Testis (tissue), 3 donors: Measurements from ENCODE around the gene CTDNEP1. TPM values are rescaled to one million over a fixed set of nuclear protein-coding genes. Genes with fewer than 3 reads are reported as not detected.

Source experiments
- DNase-seq: peaks from one replicate; pipeline ENCODE4 v3.0.0-alpha.2; 2019
- H3K27ac ChIP-seq, 2 donors: fragments of 200-600 bp; sonication (generic); one replicate each; pipeline ENCODE4 v1.5.1; 2019
- H3K27me3 ChIP-seq: fragments of 200-600 bp; sonication (generic); one replicate; pipeline ENCODE4 v1.5.1; 2019
- H3K36me3 ChIP-seq: fragments of 200-600 bp; sonication (generic); one replicate; pipeline ENCODE4 v1.5.1; 2017; ENCODE audit warnings: low read depth; ENCODE audit errors: missing control alignments
- H3K4me1 ChIP-seq: fragments of 200-600 bp; sonication (generic); one replicate; pipeline ENCODE4 v1.5.1; 2019
- H3K4me3 ChIP-seq, 2 donors: fragments of 200-600 bp; sonication (generic); one replicate each; pipeline ENCODE4 v1.5.1; 2017 to 2019
- H3K9me3 ChIP-seq: fragments of 200-600 bp; sonication (generic); one replicate; pipeline ENCODE4 v1.5.1; 2017
- CTCF ChIP-seq, 3 experiments: fragments of 450-650 bp in 2 of 3; fragments of 200-600 bp in 1 of 3; sonication (generic) in 1 of 3; IDR thresholded peaks; one replicate each; pipeline ENCODE4 v1.5.1; 2016 to 2019; ENCODE audit warnings: antibody characterized with exemption in 3 of 3, mild to moderate bottlenecking in 2 of 3, moderate library complexity in 1 of 3
- POLR2A ChIP-seq: fragments of 450-650 bp; IDR thresholded peaks from one replicate; pipeline ENCODE4 v1.6.1; 2017; ENCODE audit warnings: antibody characterized with exemption, mild to moderate bottlenecking, moderate library complexity
- WGBS, 2 donors: methylation state at CpG; one replicate each; pipeline ENCODE4 v1.1.5; 2018; 5-methylcytosine and 5-hydroxymethylcytosine counted together
- intact Hi-C: fragments of 100-400 bp; cut with DNase I; formaldehyde crosslinking; loops from one replicate; pipeline ENCODE4 v1.15.1; 2023; ENCODE audit warnings: low total_unique reads
- polyA plus RNA-seq: library from polyadenylated mRNA; stranded (reverse); fragments of 350-450 nt; fragmentation: Illumina TruSeq; extraction: RNeasy Lipid Tissue Mini Kit (QIAGEN cat#74804); gene quantifications from one replicate; pipeline ENCODE4 v1.2.3, GENCODE V29; 2014; ENCODE audit warnings: low read depth, low replicate concordance; ENCODE audit not compliant: insufficient read depth
- total RNA-seq, 2 donors: library from RNA; depleted of rRNA; stranded (reverse); fragments of >200 nt; gene quantifications; one replicate each; pipeline ENCODE4 v1.2.3, GENCODE V29; 2016

CTDNEP1 gene
- total and polyA plus RNA-seq, 3 donors from 2014 or later, result 86.4 to 138 (median 94.0) TPM

- TF ChIP-seq CTCF (IDR thresholded peaks at IDR 0.05) (no peak), POLR2A (no peak)
- H3K4me3 ChIP-seq, result peak overlapping the region; percentile 66 to 86
- peak; percentile 71 for DNase-seq
- WGBS, 2 donors, result 21 to 27% methylated on average over 9 to 11 of the region's 11 CpGs
- peak overlapping the region; percentile 84 to 89 for H3K27ac ChIP-seq
- H3K9me3 ChIP-seq, result no peaks in the 10 kb centered on the region
- H3K36me3 ChIP-seq, result no peaks in the 10 kb centered on the region
- peaks cover 22% of the 10 kb centered on the region for H3K4me1 ChIP-seq
- H3K27me3 ChIP-seq, result no peaks in the 10 kb centered on the region
- intact Hi-C loops, result no loop called here
These were observed 30.8 kb downstream of the CTDNEP1 start for GRCh38 chr17:7220593-7221277.

GRCh38 chr17:7219812-7220592, 31.5 kb downstream of the CTDNEP1 start, which contains the start of the genes ACADVL and DLG4:
Gene ACADVL, plus strand, starts transcription at chr17:7219938. Its CDS starts 47 bp downstream, at chr17:7219985.
Gene DLG4, minus strand, starts transcription at chr17:7219836.
- intact Hi-C loops, result no loop called here

GRCh38 chr17:7219229-7219811, 32.2 kb downstream of the CTDNEP1 start:
- H3K9me3 ChIP-seq, result no peaks in the 10 kb centered on the region
- 15 to 19% methylated on average over 10 to 12 of the region's 12 CpGs for WGBS, 2 donors
- peaks cover 30% of the 10 kb centered on the region for H3K4me1 ChIP-seq
- TF ChIP-seq CTCF (IDR thresholded peaks at IDR 0.05) (no peak), POLR2A (no peak)
- intact Hi-C loops, result no loop called here
- no peaks in the 10 kb centered on the region for H3K27me3 ChIP-seq
- H3K27ac ChIP-seq, result peak overlapping the region; percentile 84 to 89
- H3K4me3 ChIP-seq, result peak overlapping the region; percentile 66 to 86
- no peaks in the 10 kb centered on the region for H3K36me3 ChIP-seq
- DNase-seq, result no peak

More at GRCh38 chr17:7219812-7220592, 31.5 kb downstream of the CTDNEP1 start, which contains the start of the genes ACADVL and DLG4:
- DNase-seq, result peak; percentile 91
- Histone ChIP-seq H3K9me3 (no peaks in the 10 kb centered on the region), H3K36me3 (no peaks in the 10 kb centered on the region), H3K4me3 (peak within 1 kb of the TSS; percentile 66 to 86), H3K4me1 (peaks cover 26% of the 10 kb centered on the region), H3K27ac (peak within 1 kb of the TSS; percentile 84 to 89), H3K27me3 (no peaks in the 10 kb centered on the region)
- TF ChIP-seq CTCF (IDR thresholded peaks at IDR 0.05) (no peak), POLR2A (no peak)
- WGBS, 2 donors, result 0 to 1% methylated on average over 49 to 57 of the region's 63 CpGs

GRCh38 chr17:7218758-7219157, 32.8 kb downstream of the CTDNEP1 start:
- no peak for TF ChIP-seq CTCF (IDR thresholded peaks at IDR 0.05)
- no peak for TF ChIP-seq POLR2A
- DNase-seq, result no peak

More at GRCh38 chr17:7218758-7219157, 32.8 kb downstream of the CTDNEP1 start:
- H3K4me1 ChIP-seq, result peaks cover 35% of the 10 kb centered on the region
- WGBS, 2 donors, result 65 to 67% methylated on average over 6 of the region's 6 CpGs
- H3K4me3 ChIP-seq, result no peak overlapping the region
- H3K27ac ChIP-seq, result peak overlapping the region; percentile 84 to 89
- no peaks in the 10 kb centered on the region for H3K27me3 ChIP-seq
- intact Hi-C loops, result no loop called here
- H3K9me3 ChIP-seq, result no peaks in the 10 kb centered on the region
- no peaks in the 10 kb centered on the region for H3K36me3 ChIP-seq
